ENCODE data around the gene ZC3H12C.

ZC3H12C gene

DNA sequence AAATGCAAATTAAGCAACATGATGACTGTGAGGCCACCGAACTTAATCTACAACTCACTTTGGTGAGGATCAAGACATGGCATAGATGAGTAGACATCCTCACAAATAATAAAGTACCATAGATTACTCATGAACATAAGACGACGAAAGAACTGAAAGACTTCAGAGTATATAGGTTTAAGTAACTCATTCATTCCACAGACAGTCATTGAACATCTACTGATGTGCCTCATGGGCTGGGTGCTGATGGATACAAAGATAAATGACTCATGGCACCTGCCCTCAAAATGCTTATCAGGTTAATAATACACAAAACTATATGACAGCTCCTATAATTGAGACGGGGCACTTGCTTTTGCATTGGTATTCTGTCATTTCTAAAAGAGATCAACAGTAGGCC is 63.3 kb downstream of the ZC3H12C start:
- no peak for DNase-seq

GRCh38 chr11:110158317-110159200 is 65.4 kb downstream of the ZC3H12C start:
- DNase-seq, result no peak

DNA sequence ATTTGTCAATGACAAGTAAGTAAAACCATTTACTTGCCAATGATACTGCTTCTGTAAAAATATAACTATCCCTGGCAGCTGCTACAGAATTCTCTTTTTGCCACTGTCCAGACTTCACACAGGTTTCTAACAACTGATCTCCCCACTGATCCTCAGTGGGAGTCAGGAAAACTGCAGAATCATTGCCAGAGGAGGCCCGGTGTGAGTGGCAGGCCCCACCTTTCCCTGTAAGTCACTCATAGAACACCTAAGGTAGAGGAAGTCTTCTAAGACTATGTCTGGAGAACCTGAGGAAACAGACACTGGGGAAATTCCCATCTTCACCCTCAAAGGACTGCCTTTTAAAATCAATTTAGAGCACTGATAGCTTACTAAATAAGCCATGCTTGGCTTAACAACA is 66.3 kb downstream of the ZC3H12C start:
- no peak for DNase-seq

DNA sequence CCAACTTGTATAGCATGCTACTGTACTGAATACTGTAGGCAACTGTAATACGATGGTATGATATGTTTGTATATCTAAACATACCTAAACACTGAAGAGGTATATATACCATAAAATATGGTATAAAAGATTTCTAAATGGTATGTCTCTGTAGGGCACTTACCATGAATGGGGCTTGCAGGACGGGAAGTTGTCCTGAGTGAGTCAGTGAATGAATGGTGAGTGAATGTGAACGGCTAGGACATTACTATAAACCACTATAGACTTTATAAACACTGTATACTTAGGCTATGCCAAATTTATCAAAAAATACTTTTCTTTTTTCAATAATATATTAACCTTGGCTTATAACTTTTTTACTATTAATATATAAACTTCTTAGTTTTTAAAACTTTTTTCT is 66.8 kb downstream of the ZC3H12C start:
- DNase-seq, result no peak

- DNase-seq, result no peak
Observed at GRCh38 chr11:110160437-110160836, 67.2 kb downstream of the ZC3H12C start.

DNA sequence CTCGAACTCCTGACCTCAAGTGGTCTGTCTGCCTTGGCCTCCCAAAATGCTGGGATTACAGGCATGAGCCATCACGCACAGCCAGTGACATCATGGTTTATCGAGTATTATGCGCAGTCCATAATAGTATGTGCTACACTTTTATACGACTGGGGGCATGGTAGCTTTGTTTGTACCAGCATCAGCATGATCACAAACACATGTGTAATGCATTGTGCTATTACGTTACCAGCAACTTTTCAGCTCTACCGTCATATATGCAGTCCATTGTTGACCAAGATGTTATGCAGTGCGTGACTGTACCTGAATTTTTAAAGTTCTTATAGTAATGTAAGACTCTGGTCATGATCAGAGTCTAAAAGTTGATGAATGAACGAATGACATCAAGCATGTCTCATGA is 67.9 kb downstream of the ZC3H12C start:
- no peak for DNase-seq

GRCh38 chr11:110162216-110162615 is 69.0 kb downstream of the ZC3H12C start:
- no peak for DNase-seq

GRCh38 chr11:110165039-110165925 is 72.1 kb downstream of the ZC3H12C start:
- no peak for DNase-seq

DNA sequence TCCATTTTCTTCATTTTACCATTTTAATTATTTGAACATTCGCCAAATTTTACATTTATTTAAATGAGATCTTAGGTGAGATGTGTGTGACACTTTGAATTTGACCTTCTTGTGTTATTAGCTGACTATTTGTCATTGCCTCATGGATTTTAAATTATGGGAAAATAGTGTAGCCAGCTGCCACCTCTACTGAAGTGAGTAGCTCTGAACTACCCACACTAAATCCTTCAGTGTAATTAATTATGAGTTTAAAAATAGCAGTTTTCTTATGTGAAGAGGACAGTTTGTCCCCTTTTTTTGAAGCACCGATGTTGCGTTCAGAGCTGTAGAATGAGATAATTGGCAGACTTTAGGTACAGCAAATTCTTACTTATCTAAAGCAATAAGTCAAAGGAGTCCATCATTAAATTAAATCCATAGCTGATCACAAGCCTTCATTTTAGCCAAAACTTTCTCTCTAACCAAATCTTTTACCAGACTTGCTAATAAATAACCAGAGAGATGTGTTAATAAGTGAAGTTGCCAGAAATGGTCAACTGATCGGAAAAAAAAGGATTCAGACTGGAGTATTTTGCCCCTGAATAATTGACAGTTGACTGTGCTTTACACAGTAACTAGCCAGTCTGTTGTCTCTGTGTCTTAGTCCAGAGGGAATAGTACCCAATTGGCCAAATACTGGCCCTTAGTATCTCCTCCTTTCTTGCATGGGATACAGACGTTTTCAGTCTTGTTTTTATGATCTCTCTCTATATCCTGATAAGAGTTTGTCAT is 75.0 kb downstream of the ZC3H12C start:
- DNase-seq, result no peak

GRCh38 chr11:110169738-110170137 is 76.5 kb downstream of the ZC3H12C start:
- no peak for DNase-seq

DNA sequence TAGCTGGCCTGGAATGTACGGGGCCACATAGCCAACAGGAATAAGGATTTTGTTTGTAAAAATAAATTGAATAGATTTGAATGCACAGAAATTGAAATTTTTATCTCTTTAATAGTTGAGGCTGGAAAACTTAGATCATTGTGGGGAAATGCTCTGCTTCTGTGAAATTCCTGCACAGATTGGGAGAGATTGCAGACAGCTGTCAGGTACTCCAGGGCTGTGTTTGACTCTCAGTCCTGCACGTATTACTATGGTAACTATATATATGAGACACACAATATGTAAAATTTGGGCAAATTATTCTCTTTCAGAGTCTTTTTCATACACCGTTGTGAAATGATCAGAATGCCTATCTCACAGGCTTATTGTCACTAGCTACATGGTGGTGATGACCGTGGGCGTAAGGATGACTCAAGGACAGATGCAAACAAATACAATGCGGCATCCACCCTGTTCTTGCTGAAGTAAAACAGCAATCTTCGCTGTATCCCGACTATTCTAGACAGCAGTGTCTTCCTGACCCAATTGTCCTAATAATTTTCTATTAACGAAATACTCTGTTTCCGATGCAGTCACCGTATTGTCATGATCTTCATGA is 79.4 kb downstream of the ZC3H12C start:
- DNase-seq, result no peak

- no peak for DNase-seq
Observed at GRCh38 chr11:110173811-110174644, 80.8 kb downstream of the ZC3H12C start.

- DNase-seq, result no peak
Observed at GRCh38 chr11:110174645-110175310, 81.6 kb downstream of the ZC3H12C start.

DNA sequence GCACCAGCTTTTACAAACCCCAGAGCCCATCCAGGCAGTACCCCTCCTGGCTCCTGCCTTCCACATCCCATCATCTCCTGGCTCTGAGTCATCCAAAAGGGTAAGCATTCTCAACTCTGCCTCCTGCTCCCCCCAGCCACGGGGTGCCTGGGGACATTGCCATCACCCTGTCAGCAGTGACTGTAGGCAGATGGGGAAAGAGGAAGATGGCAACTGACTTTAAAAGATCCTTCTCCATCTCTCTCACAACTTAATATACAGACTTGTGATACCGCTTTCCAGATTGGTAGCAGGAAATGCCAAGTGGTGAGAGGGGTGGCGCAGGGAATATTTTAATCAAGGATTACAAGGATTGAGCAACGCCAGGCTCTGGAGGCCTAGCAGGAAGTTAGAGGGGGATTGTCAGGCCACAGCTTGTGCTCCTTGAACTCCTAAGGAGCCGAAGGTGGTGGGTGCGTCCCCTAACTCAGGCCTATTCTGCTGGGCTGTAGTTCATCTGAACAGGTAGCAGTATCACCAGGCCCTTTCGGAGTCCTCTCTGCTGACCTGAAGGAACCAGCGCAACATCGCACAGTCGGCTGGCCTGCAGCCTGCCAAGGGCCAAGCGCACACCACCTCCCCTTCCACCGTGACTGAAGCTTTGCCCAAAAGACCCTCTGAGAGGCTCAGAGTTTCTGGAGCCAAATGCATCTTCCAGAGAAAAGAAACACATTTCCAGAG is 83.3 kb downstream of the ZC3H12C start:
- no peak for DNase-seq

DNA sequence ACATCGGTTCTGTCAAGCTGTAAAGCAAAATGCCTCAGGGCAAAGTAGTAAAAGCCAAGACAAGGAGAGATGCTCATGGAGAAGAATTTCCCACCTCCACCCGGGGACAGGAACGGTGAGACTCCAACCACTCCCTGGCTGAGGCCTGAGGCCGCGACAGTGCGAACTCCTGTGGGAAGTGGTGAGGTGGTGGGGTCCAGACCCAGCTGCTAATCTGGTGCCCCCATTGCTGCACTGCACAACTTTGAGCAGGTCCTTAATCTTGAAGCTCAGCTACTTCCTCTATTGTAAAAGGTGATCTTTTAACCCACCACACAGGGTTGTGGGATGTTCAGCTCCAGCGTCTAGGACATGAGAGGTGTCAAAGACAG is 83.9 kb downstream of the ZC3H12C start:
- no peak for DNase-seq

GRCh38 chr11:110179064-110179463 is 85.9 kb downstream of the ZC3H12C start:
- DNase-seq, result no peak

DNA sequence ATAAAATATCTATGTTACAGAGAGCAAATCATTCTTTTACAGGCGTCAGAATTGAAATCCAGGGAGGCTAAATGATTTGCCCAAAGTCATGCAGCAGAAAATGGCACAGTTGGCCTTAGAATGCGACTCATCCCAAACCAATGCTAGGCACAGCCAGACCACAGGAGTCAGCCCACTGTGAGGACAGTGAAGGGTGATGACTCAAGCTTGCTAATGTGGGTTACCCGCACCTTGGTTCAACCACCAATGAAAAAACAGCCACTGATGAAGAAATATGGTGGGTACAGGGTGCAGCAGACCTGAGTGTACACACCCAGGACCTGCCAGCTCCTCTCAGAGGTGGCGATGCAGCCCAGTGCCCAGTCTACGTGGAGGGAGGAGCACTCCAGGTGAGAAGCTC is 89.7 kb downstream of the ZC3H12C start:
- DNase-seq, result no peak

- no peak for DNase-seq
Observed at GRCh38 chr11:110184456-110184855, 91.3 kb downstream of the ZC3H12C start.

- no peak for DNase-seq
Observed at GRCh38 chr11:110185121-110185591, 92.0 kb downstream of the ZC3H12C start.

DNA sequence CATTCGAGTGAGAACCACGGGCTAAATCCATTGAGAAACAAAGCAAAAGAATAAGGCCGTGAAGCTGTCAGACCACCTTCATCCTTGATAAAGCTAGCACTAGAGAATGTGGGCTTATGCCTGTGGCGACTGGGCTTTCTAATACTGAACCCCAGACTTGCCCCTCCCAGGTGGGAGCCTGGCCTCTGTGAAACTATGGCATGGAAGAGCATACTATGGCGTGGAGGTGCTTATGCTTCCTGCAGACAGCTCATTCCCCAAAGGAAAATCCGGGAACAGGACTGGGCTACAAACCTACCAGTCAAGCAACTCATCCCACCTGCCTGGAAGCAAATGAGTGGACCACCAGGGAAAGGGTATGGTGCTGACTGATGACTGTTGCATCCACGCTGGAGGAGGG is 92.4 kb downstream of the ZC3H12C start:
- no peak for DNase-seq

All from NCI-H187 (cell line).